ENCODE data around the gene TBC1D16.
A peak's percentile ranks its signal among the peaks of the same experiment; 100 is the strongest.

Gene TBC1D16

GRCh38 chr17:79927688-79928501 lies 107.8 kb downstream of the TBC1D16 start:
- no peak for DNase-seq (ENCODE audit: low read depth in 2 of 2)

- no peak for DNase-seq (ENCODE audit: low read depth in 2 of 2)
Measured at GRCh38 chr17:79927136-79927661, 108.5 kb downstream of the TBC1D16 start.

DNA sequence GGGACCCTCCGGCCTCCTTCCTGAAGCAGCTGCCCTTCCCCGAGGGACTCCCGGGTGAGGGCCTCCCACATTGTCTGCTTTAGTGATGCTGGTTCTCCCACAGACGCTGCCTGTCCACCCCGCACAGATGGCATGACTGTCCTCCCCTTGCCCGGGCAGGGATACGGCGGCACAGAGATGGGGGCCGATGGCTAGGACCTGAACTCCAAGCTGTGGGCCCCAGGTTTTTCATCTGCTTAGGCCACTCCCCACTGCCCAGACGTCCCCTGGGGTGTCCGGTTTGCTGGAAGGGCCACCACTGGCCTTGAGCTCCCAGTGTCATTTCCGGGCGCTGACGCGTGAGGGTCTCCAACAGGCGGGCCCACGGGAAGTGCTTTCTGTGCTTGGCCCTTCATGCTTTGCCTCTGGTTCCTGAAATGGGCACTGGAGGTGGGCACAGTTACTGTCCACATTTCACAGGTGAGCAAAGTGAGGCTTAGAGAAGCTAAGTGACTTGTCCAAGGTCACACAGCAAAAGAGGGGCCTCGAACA lies 109.0 kb downstream of the TBC1D16 start:
- DNase-seq (ENCODE audit: low read depth in 2 of 2): no peak

DNA sequence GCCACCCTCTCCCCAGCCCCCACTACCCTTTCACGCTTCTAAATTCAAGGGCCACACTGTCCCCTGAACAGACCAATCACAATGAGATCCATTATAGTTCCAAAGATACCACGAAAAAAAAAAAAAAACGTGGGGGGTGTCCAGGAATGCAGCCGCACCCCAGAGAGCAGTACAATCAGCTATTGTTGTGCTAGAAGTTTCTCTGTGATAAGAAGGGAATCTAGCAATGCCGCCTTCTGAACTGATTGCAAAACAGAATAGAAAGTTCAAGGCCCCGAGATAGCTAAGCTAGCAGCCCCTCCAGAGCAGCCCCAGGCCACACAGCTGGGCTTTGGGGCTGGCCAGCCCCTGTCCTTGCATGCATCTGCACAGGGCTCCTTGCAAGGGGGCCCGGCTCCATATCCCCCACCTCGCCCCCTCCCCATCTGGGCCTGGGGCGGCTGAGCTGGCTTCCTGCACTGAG lies 109.5 kb downstream of the TBC1D16 start:
- no peak for DNase-seq (ENCODE audit: low read depth in 2 of 2)

GRCh38 chr17:79925242-79925957 lies 110.3 kb downstream of the TBC1D16 start:
- no peak for DNase-seq (ENCODE audit: low read depth in 2 of 2)

DNA sequence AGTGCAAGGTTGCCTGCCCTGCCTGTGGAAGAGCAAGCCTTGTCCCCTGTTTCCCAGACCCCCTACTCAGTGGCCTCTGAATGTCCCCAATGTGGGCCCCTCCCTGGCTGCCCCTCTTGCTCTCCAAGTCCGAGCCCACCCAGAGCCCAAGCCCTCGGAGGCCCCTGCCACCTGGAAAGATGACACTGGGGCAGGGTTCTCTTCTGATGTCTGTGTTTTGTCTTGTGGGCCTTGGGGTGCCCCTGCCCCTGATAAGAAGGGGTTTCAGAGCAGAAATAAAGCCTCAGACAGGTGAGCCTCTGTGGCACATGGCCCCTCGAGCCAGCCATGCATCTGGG lies 111.1 kb downstream of the TBC1D16 start:
- no peak for DNase-seq (ENCODE audit: low read depth in 2 of 2)

- DNase-seq (ENCODE audit: low read depth in 2 of 2): peak; percentile 33 to 67
Measured at GRCh38 chr17:79923974-79924638, 111.6 kb downstream of the TBC1D16 start.

DNA sequence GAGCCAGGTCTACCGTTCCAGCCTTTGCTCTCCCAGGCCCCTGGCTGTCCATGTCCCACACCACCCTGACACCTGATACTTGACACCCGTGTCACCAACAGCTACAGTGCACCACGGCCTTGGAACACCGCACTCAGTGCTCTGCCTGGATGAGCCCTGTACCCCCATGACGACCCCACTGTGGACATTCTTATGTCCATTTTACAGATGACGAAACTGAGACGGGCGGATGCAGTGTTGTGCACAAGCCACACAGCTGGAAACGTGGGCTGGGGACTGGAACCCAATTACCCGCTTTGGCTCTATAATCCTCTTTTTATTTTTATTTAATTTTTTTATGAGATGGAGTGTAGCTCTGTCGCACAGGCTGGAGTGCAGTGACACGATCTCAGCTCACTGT lies 112.9 kb downstream of the TBC1D16 start:
- DNase-seq (ENCODE audit: low read depth in 2 of 2): no peak

GRCh38 chr17:79922116-79922601 lies 113.5 kb downstream of the TBC1D16 start:
- no peak for DNase-seq (ENCODE audit: low read depth in 2 of 2)

DNA sequence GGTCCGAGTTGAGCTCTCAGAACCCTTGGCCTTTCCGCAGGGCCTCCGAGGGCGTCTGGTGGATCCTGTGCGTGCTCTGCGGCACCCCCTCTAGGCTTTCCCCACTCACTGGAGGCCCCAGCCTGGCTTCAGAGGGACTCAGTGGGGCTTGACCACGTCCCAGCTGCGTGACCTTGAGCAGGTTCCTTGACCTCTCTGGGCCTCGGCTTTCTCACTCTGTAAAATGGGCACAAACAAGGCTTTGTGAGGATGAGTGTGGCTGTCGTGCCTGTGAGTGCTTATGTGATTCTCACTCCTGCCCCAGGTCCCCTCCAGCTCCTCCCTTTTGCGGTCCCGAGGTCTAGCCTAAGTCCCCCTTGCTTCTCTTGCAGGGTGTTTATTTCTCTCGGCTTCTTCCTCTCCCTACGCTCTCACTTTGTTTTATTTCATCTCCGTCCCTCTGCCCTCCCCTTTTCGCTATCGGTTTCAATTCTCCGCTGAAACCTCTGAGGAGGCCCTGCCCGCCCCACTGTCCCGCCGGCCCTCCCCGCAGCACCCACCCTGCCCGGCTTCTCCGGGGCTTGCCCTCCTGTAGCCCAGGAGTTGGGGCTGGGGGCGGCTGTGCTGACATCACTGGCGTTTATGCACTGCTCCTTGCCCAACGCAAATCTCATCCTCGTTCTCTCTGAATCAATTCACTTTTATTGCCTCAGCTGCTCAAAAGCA lies 114.1 kb downstream of the TBC1D16 start:
- no peak for DNase-seq (ENCODE audit: low read depth in 2 of 2)

GRCh38 chr17:79920751-79921410 lies 114.8 kb downstream of the TBC1D16 start:
- DNase-seq (ENCODE audit: low read depth in 2 of 2): no peak

DNA sequence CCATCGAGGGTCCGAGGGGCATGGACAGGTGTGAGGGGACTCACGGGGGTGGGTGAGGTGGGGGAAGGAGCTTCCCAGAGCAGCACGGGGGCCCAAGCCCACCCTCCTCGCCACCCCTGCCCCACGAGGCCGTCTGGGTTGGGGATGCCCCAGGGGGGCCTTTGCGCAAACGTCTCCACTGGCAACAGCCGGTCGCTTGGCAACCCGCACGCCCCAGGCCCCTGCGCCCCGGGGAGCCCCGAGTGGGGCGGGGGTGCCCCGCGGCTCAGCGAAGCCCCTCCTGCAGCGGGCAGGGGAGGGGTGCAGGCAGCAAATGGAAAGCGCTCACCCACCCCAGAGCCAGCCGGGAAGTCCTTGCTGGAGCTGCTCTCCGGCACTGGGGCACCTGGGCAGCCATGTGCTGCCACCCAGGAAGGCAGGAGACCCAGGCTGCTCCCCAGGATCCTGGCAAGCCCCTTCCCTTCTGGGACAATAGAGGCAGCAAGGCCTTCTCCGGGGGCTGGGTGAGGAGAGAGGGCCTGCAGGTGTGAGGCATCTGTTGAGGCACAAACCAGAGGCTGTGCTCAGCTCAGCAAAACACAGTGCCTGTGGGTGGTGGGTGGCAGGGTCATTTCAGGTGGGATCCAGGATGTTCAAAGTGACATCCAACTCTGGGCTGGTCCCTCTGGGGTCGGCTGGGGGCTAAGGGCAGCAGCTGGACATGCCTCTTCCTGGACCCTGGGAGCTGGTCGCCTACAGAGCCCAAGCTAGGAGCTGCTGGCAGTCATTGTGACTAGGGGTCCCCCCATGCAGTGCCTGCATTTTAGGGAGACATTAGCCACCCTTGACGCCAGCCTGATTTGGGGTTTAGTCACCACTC lies 115.6 kb downstream of the TBC1D16 start:
- DNase-seq (ENCODE audit: low read depth in 2 of 2): no peak

- no peak for DNase-seq (ENCODE audit: low read depth in 2 of 2)
Measured at GRCh38 chr17:79919164-79919585, 116.5 kb downstream of the TBC1D16 start.

DNA sequence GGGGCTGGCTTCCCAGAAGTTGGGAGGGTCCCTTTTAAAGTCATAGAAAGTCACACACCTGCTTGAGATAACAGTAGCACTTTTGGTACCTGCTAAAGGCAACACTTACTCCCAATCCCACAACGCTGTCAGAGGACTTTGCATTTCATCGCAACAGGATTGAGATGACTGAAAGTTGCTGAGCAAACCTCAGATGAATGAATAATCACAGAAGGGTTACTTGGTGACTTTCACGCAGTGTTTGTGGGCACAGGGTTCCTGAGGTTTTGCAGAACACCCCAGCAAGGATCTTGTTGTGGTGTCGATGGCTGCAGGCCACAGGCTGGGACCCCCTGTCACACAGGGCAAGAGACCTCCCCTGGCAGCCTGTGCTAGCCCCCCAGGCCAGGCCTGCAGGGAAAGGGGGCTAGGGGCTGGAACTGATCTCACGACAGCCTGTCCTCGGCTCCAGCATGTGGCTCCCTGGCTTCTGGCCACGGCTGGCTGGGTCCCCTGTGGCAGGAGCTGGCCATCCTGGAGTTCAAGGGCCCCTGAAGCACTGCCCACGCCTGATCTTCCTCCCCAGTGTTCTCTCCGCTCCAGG lies 117.0 kb downstream of the TBC1D16 start:
- DNase-seq (ENCODE audit: low read depth in 2 of 2): no peak

DNA sequence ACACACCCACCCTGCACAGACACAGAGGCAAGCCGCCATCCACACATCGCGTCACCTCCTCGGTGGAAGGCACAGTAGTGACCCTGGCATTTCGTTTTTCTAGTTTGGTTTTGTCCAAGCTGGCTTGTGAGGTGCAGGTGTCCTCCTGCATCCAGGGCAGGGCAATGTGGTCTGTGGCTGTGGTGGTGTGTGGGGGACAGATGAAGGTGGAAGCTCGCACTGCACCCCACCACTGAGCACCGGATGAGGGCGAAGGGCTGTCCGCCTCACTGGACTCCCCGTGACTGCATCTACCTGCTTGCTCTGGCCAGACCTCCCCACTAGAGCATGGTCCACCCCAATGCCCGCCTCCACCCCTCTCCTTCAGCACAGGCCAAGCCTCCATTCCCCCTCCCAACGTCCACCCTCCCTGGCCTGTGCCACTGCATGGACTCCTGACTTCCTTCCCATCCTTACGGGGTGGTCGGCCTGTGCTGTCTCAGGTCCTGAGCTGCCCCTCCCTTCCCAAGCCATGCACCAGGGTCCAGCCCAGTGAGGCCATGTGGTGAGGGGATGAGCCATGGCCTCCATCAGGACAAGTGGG lies 117.7 kb downstream of the TBC1D16 start:
- no peak for DNase-seq (ENCODE audit: low read depth in 2 of 2)

DNA sequence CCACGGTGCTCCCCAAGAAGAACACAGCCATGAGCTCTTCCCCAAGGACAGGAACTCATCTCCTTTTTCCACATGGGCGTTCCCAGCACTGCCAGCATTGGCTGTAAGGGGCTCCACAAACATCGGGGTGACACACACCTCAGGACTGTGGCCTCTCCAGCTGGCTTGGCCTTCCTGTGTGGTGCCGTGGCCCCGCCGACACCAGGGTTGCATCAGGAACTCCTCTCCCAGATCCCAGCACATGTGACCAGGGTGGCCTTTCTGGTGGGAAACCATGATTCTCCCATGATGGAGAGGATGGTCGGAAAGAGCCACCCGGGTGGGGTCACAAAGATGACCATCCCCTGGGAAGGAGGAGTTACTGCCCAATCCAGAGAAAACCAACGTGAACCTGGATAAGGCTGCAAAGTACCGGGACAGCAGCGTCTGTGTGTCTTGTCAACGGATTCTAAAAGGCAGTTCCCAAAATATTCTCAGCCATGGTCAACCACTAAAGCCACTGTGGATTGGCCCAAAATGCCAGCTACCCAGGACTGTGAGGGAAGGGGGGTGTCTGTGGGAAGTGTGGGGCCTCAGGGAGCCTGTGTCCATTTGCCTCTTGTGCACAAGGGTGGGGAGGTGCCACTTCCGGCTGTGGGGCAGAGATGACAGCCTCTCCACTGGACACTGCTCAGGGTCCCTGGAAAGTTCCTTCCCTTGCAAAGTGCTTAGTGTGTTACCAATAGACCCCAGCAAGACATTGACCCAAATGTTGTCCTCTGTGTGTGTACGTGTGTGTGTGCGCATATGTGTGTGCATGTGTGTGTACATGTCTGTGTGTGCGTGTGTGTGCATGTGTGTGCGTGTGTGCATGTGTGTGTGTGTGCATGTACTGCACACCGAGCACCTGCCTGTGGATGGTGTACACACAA lies 118.4 kb downstream of the TBC1D16 start:
- no peak for DNase-seq (ENCODE audit: low read depth in 2 of 2)

DNA sequence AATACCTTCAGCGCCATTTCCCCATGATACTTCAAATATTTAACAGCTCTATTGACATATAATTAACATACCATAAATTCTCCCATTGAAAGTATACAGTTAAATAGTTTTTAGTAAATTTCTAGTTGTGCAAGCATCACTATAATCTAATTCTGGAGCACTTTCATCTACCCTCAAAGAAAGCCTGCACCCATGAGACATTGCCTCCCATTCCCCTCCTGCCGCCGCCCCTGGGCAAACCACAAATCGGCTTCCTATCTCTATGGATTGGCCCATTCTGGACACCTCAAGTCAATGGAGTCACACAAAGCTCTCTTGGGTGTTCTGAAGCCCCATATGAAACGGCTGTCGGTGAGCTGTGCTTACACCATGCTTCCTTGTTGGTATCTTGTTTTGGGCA lies 119.2 kb downstream of the TBC1D16 start:
- DNase-seq (ENCODE audit: low read depth in 2 of 2): no peak

DNA sequence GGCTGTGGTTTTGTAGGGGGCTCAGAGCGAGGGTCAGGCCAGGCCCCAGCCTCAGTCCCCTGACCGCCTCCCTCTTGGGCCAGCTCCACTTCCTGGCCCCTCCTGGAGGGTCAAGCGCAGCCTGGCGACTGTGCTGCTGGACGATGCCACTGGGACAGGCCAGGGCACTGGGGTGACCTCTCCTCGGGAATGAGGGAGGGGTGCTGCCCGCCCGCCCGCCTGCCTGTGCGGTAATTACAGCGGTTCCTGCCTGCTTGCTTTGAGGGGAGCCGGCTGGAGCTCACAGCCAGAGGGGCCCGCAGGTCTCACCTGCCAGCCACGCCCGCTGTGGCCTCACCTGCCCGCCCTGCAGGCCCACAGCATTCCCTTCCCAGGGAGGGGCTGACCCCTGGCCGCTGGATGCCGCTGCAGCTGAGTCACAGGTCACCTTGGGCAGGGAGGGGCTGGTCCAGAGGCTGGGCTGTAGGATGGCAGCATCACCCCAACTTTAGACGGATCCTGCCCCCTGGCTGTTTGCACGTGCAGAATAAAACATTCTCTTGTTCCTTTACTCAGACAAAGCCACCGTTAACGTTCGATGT lies 119.7 kb downstream of the TBC1D16 start:
- no peak for DNase-seq (ENCODE audit: low read depth in 2 of 2)

Measured in stimulated activated CD4-positive, alpha-beta T cell treated with anti-CD3 and anti-CD28 coated beads, Interleukin-4, amount 100 ng/mL, for 48 hours (primary cell).